HG03139 (cell line): ENCODE data around the gene TRA2B.

Source experiments
- ATAC-seq: cut with Tn5 transposase; IDR thresholded peaks from one replicate; pipeline ENCODE4 v1.9.1; 2021; ENCODE audit not compliant: unreplicated experiment

Gene TRA2B

GRCh38 chr3:185881926-185882325, 55.9 kb downstream of the TRA2B start:
- ATAC-seq: no peak

GRCh38 chr3:185880600-185880999, 57.2 kb downstream of the TRA2B start:
- no peak for ATAC-seq

GRCh38 chr3:185878920-185879319, 58.9 kb downstream of the TRA2B start:
- ATAC-seq: no peak

- ATAC-seq: no peak
These were observed 63.7 kb downstream of the TRA2B start for GRCh38 chr3:185874119-185874518.

- no peak for ATAC-seq
These were observed 70.2 kb downstream of the TRA2B start for GRCh38 chr3:185867650-185868049.

- ATAC-seq: no peak
These were observed 70.8 kb downstream of the TRA2B start for GRCh38 chr3:185866995-185867394.

- no peak for ATAC-seq
These were observed 71.3 kb downstream of the TRA2B start for GRCh38 chr3:185866555-185866954.
